Stimulated activated CD8-positive, alpha-beta memory T cell treated with anti-CD3 and anti-CD28 coated beads, Interleukin-4, amount 100 ng/mL, for 4 hours (primary cell): ENCODE results near the gene CALR3.
"Not testable (repeated sequence)": the region's sequence is repeated elsewhere in the genome, so short reads cannot be mapped to it uniquely, and the experiment has no call there.

Experiments used
- DNase-seq, 2 donors: peaks; one replicate each; pipeline ENCODE4 v3.0.0-alpha.2; 2020; ENCODE audit warnings: low read depth in 2 of 2, low spot score in 1 of 2

The CALR3 gene

GRCh38 chr19:16495982-16496612 is at the start of gene CALR3, which contains the start of gene C19orf44:
TSS of gene CALR3 (minus strand) at chr19:16496167. CDS start at chr19:16496129, 38 bp downstream.
TSS of gene C19orf44 (plus strand) at chr19:16496394. CDS start at chr19:16500793, 4,399 bp downstream.
- peak; percentile 91 to 94 for DNase-seq

- no peak for DNase-seq
Measured at GRCh38 chr19:16544473-16545231, 48.7 kb upstream of the CALR3 start.

- DNase-seq: not testable (repeated sequence)
Measured at GRCh38 chr19:16543734-16544133, 47.8 kb upstream of the CALR3 start.

- DNase-seq: no peak
Measured at GRCh38 chr19:16542910-16543472, 47.0 kb upstream of the CALR3 start.

GRCh38 chr19:16542045-16542909 is 46.3 kb upstream of the CALR3 start, which contains the start of gene CHERP:
TSS of gene CHERP (minus strand) at chr19:16542437. CDS start at chr19:16542378, 59 bp downstream.
- DNase-seq: peak; percentile 83 to 91

- DNase-seq: no peak
Measured at GRCh38 chr19:16541526-16542044, 45.6 kb upstream of the CALR3 start.

GRCh38 chr19:16540948-16541347 is 45.0 kb upstream of the CALR3 start:
- no peak for DNase-seq

GRCh38 chr19:16537111-16537510 is 41.1 kb upstream of the CALR3 start:
- no peak for DNase-seq

GRCh38 chr19:16536130-16536529 is 40.2 kb upstream of the CALR3 start:
- no peak for DNase-seq

GRCh38 chr19:16535381-16535780 is 39.4 kb upstream of the CALR3 start:
- no peak for DNase-seq

- DNase-seq: no peak
Measured at GRCh38 chr19:16532440-16533234, 36.7 kb upstream of the CALR3 start.

GRCh38 chr19:16531380-16531669 is 35.4 kb upstream of the CALR3 start:
- DNase-seq: no peak

- no peak for DNase-seq
Measured at GRCh38 chr19:16530540-16531379, 34.8 kb upstream of the CALR3 start.

- DNase-seq: no peak
Measured at GRCh38 chr19:16529466-16530144, 33.6 kb upstream of the CALR3 start.

GRCh38 chr19:16527971-16528521 is 32.1 kb upstream of the CALR3 start:
- DNase-seq: no peak

- no peak for DNase-seq
Measured at GRCh38 chr19:16527334-16527935, 31.5 kb upstream of the CALR3 start.

GRCh38 chr19:16525751-16526481 is 29.9 kb upstream of the CALR3 start:
- no peak for DNase-seq
